PFSK-1 (cell line): ENCODE results near the gene CDK6.

Experiments
- POLR2AphosphoS5 ChIP-seq: IDR thresholded peaks from 2 replicates; pipeline ENCODE4 v1.6.1; 2012; ENCODE audit warnings: low read depth, mild to moderate bottlenecking, control low read depth, low read length, moderate library complexity
- REST ChIP-seq, 2 experiments: IDR thresholded peaks; 2 replicates each; pipeline versions ENCODE4 v1.6.1 to v1.8.0; 2011 to 2012; ENCODE audit warnings: low read depth in 2 of 2, low read length in 2 of 2, control low read depth in 1 of 2, inconsistent platforms in 1 of 2, mild to moderate bottlenecking in 1 of 2, moderate library complexity in 1 of 2; ENCODE audit not compliant: insufficient read depth in 1 of 2
- SIN3A ChIP-seq: IDR thresholded peaks from 2 replicates; pipeline ENCODE4 v1.6.1; 2012; ENCODE audit warnings: mild to moderate bottlenecking, low read length, moderate library complexity, borderline replicate concordance; ENCODE audit not compliant: insufficient read depth
- TAF1 ChIP-seq: IDR thresholded peaks from 2 replicates; pipeline ENCODE4 v1.6.1; 2012; ENCODE audit warnings: low read length, control low read depth, borderline replicate concordance; ENCODE audit not compliant: insufficient read depth

- no peak for TF ChIP-seq POLR2AphosphoS5
- no peak for TF ChIP-seq SIN3A
- TF ChIP-seq TAF1, result no peak
- no peak for TF ChIP-seq REST (IDR thresholded peaks at IDR 0.05; ENCODE audit: insufficient read depth in 1 of 2, low read depth in 2 of 2, low read length in 2 of 2)
Measured at GRCh38 chr7:92824901-92825480, 11.4 kb downstream of the CDK6 start.
